GM23248 (cell line): ENCODE measurements around the gene CACNA1I. TPM values are rescaled to one million over a fixed set of nuclear protein-coding genes. Genes with fewer than 3 reads are reported as not detected.
"Not testable (repeated sequence)": the region's sequence is repeated elsewhere in the genome, so short reads cannot be mapped to it uniquely, and the experiment has no call there.

ENCODE experiments used
- DNase-seq: peaks from one replicate; pipeline ENCODE4 v3.0.0-alpha.2; 2015
- H2AFZ ChIP-seq: fragments of 200-600 bp; sonication (generic); 2 replicates; pipeline ENCODE4 v1.6.1; 2016; ENCODE audit warnings: antibody characterized with exemption
- H3F3A ChIP-seq: fragments of 200-600 bp; sonication (generic); 2 replicates; pipeline ENCODE4 v1.6.1; 2016; ENCODE audit warnings: mild to moderate bottlenecking, antibody characterized with exemption, mixed run types; ENCODE audit not compliant: insufficient read depth
- H3K27ac ChIP-seq: fragments of 200-600 bp; sonication (generic); 2 replicates; pipeline ENCODE4 v1.5.1; 2016; ENCODE audit warnings: mild to moderate bottlenecking
- H3K27me3 ChIP-seq: fragments of 200-600 bp; sonication (generic); replicated peaks from 2 replicates; pipeline ENCODE4 v1.6.1; 2016; ENCODE audit warnings: mild to moderate bottlenecking; ENCODE audit not compliant: insufficient read depth
- H3K36me3 ChIP-seq: fragments of 200-600 bp; sonication (generic); 2 replicates; pipeline ENCODE4 v1.6.1; 2016; ENCODE audit warnings: low read depth, mild to moderate bottlenecking
- H3K4me1 ChIP-seq: fragments of 200-600 bp; sonication (generic); 2 replicates; pipeline ENCODE4 v1.6.1; 2016; ENCODE audit warnings: mild to moderate bottlenecking; ENCODE audit not compliant: insufficient read depth
- H3K4me2 ChIP-seq: fragments of 200-600 bp; sonication (generic); one replicate; pipeline ENCODE4 v1.6.1; 2016; ENCODE audit warnings: mild to moderate bottlenecking; ENCODE audit not compliant: unreplicated experiment
- H3K4me3 ChIP-seq: fragments of 200-600 bp; sonication (generic); 2 replicates; pipeline ENCODE4 v1.5.1; 2016; ENCODE audit warnings: mild to moderate bottlenecking
- H3K79me2 ChIP-seq: fragments of 200-600 bp; sonication (generic); 2 replicates; pipeline ENCODE4 v1.6.1; 2016; ENCODE audit warnings: mild to moderate bottlenecking; ENCODE audit not compliant: insufficient read depth
- H3K9ac ChIP-seq: fragments of 200-600 bp; sonication (generic); 2 replicates; pipeline ENCODE4 v1.6.1; 2016; ENCODE audit warnings: mild to moderate bottlenecking
- H3K9me2 ChIP-seq: fragments of 200-600 bp; sonication (generic); 2 replicates; pipeline ENCODE4 v1.6.1; 2016; ENCODE audit warnings: mixed run types, mild to moderate bottlenecking, moderate library complexity; ENCODE audit not compliant: insufficient read depth
- H3K9me3 ChIP-seq: fragments of 200-600 bp; sonication (generic); one replicate; pipeline ENCODE4 v1.6.1; 2017; ENCODE audit warnings: low read depth
- H4K20me1 ChIP-seq: fragments of 200-600 bp; sonication (generic); 2 replicates; pipeline ENCODE4 v1.6.0; 2016; ENCODE audit not compliant: insufficient read depth
- EZH2 ChIP-seq: fragments of 200-600 bp; sonication (generic); IDR thresholded peaks from 2 replicates; pipeline ENCODE4 v1.6.1; 2018; ENCODE audit warnings: antibody characterized with exemption, mild to moderate bottlenecking; ENCODE audit not compliant: insufficient read depth, poor library complexity, severe bottlenecking
- EZH2phosphoT487 ChIP-seq: fragments of 200-600 bp; sonication (generic); IDR thresholded peaks from 2 replicates; pipeline ENCODE4 v1.6.1; 2018; ENCODE audit warnings: antibody characterized with exemption, moderate library complexity, mild to moderate bottlenecking, low read depth; ENCODE audit not compliant: insufficient read depth
- WGBS, 2 experiments: methylation state at CpG; one replicate each; pipeline ENCODE4 v1.1.6; 2015 to 2017; ENCODE audit warnings: low lambda C conversion rate in 2 of 2, low coverage in 1 of 2; ENCODE audit errors: missing lambda C conversion rate in 2 of 2; 5-methylcytosine and 5-hydroxymethylcytosine counted together
- in situ Hi-C: fragments of 300-500 bp; cut with MboI; formaldehyde crosslinking; loops from 2 replicates; pipeline ENCODE4 v1.15.0; 2020
- polyA plus RNA-seq: library from polyadenylated mRNA; unstranded; fragments of >200 nt; fragmentation: Nextera tagmentation; extraction: Ambion mirVana; gene quantifications from 2 replicates; pipeline ENCODE4 v1.2.1, GENCODE V29; 2016
- total RNA-seq: library from RNA; depleted of rRNA; stranded (reverse); fragments of >200 nt; shearing (Covaris generic); gene quantifications from 2 replicates; pipeline ENCODE4 v1.2.3, GENCODE V29; 2014

The CACNA1I gene
- total and polyA plus RNA-seq, 2 experiments from 2014 or later = not detected

- in situ Hi-C loops = no loop called here
- no peaks in the 10 kb centered on the region for H3F3A ChIP-seq
- H3K27ac ChIP-seq = no peak overlapping the region
- H3K9ac ChIP-seq = no peak overlapping the region
- TF ChIP-seq EZH2phosphoT487 (no peak), EZH2 (no peak)
- 57 to 59% methylated on average over 5 of the region's 5 CpGs for WGBS, 2 experiments
- no peak overlapping the region for H3K4me3 ChIP-seq
- H2AFZ ChIP-seq = no peak overlapping the region
- H3K27me3 ChIP-seq = peaks cover 20% of the 10 kb centered on the region; the same call in 1 of the 2 replicates
- no peaks in the 10 kb centered on the region for H3K36me3 ChIP-seq
- H3K9me3 ChIP-seq = no peaks in the 10 kb centered on the region
- H3K79me2 ChIP-seq = no peaks in the 10 kb centered on the region
- no peak for DNase-seq
- no peaks in the 10 kb centered on the region for H3K4me1 ChIP-seq
- no peaks in the 10 kb centered on the region for H3K9me2 ChIP-seq
- no peak overlapping the region for H3K4me2 ChIP-seq
- no peaks in the 10 kb centered on the region for H4K20me1 ChIP-seq
Observed at GRCh38 chr22:39731481-39731880, 160.9 kb downstream of the CACNA1I start.

DNA sequence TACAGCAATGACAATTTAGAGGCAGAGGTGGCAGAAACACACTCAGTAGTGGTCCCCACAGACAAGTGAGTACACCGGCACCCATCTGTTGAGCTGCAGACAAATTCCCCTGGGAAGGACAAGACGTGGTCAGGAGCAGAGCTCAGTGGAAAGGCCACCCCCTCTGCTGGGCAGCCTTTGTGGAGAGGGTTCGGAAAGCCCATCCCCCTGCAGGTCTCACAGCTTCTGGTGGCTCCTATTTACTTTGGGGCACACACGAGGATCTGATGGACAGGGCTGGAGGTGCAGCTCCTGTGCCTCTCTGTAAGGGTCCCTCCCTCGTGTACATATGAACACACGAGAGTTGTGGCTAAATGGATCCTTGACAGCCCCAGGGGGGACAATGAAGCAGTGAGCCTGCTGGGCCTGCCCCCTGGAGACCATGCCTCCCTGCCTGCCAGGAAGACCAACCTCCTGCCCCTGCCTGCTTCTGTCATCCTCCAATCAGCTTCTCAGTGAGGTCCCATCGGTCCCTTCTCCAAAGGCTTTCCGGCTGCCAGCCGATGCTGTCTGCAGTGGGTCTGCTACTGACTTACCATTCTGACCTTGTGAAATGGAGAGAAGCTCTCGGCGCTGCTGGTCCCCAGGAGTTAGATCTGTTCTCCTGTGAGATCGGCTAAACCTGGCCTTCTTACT lies 161.5 kb downstream of the CACNA1I start:
- Histone ChIP-seq H2AFZ (no peak overlapping the region), H3K79me2 (no peaks in the 10 kb centered on the region), H3K9me2 (no peaks in the 10 kb centered on the region), H3K4me2 (no peak overlapping the region), H3K9me3 (no peaks in the 10 kb centered on the region), H4K20me1 (no peaks in the 10 kb centered on the region), H3K27ac (no peak overlapping the region), H3K36me3 (no peaks in the 10 kb centered on the region), H3F3A (no peaks in the 10 kb centered on the region), H3K4me1 (no peaks in the 10 kb centered on the region), H3K27me3 (peaks cover 24% of the 10 kb centered on the region; the same call in 1 of the 2 replicates), H3K9ac (no peak overlapping the region), H3K4me3 (no peak overlapping the region)
- TF ChIP-seq EZH2phosphoT487 = no peak
- TF ChIP-seq EZH2 = no peak
- in situ Hi-C loops = no loop called here
- WGBS, 2 experiments = 40 to 50% methylated on average over 9 to 12 of the region's 12 CpGs
- DNase-seq = no peak

GRCh38 chr22:39732625-39733024 lies 162.1 kb downstream of the CACNA1I start:
- Histone ChIP-seq H3K4me2 (no peak overlapping the region), H4K20me1 (no peaks in the 10 kb centered on the region), H3K9me3 (no peaks in the 10 kb centered on the region), H2AFZ (no peak overlapping the region), H3K4me1 (no peaks in the 10 kb centered on the region), H3K9me2 (no peaks in the 10 kb centered on the region), H3K27ac (no peak overlapping the region), H3K4me3 (no peak overlapping the region), H3K79me2 (no peaks in the 10 kb centered on the region), H3K9ac (no peak overlapping the region), H3F3A (no peaks in the 10 kb centered on the region), H3K27me3 (peaks cover 25% of the 10 kb centered on the region; the same call in 1 of the 2 replicates), H3K36me3 (no peaks in the 10 kb centered on the region)
- in situ Hi-C loops = no loop called here
- TF ChIP-seq EZH2phosphoT487 = no peak
- no peak for TF ChIP-seq EZH2
- 21 to 24% methylated on average over 8 of the region's 8 CpGs for WGBS, 2 experiments
- DNase-seq = no peak

DNA sequence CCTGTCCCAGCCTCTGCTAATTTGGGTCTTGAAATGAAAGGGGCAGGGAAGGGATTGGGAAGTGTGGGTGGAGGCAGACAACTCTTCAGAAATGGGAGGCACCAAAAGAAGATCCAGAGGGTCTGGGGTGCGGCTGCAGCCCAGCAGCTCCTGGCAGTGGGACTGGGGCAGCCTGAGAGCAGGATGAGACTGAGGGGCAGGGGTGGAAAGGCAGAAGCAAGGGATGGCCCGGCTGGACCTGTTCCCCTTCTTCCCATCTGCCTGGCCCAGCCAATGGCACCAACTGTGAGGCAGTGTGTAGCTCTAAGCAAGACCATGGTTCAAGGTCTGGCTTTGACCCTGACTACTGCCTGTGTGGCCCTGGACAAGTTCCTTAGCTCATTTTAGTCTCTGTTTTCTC lies 162.6 kb downstream of the CACNA1I start:
- in situ Hi-C loops = no loop called here
- WGBS, 2 experiments = 25 to 28% methylated on average over 2 of the region's 2 CpGs
- H3F3A ChIP-seq = no peaks in the 10 kb centered on the region
- no peaks in the 10 kb centered on the region for H3K79me2 ChIP-seq
- no peaks in the 10 kb centered on the region for H3K4me1 ChIP-seq
- H3K4me3 ChIP-seq = no peak overlapping the region
- H3K36me3 ChIP-seq = no peaks in the 10 kb centered on the region
- H4K20me1 ChIP-seq = no peaks in the 10 kb centered on the region
- H3K27ac ChIP-seq = no peak overlapping the region
- no peaks in the 10 kb centered on the region for H3K9me2 ChIP-seq
- peaks cover 31% of the 10 kb centered on the region for H3K27me3 ChIP-seq
- H3K9me3 ChIP-seq = no peaks in the 10 kb centered on the region
- no peak for TF ChIP-seq EZH2phosphoT487
- no peak for TF ChIP-seq EZH2
- H3K4me2 ChIP-seq = no peak overlapping the region
- H3K9ac ChIP-seq = no peak overlapping the region
- DNase-seq = no peak
- H2AFZ ChIP-seq = no peak overlapping the region

DNA sequence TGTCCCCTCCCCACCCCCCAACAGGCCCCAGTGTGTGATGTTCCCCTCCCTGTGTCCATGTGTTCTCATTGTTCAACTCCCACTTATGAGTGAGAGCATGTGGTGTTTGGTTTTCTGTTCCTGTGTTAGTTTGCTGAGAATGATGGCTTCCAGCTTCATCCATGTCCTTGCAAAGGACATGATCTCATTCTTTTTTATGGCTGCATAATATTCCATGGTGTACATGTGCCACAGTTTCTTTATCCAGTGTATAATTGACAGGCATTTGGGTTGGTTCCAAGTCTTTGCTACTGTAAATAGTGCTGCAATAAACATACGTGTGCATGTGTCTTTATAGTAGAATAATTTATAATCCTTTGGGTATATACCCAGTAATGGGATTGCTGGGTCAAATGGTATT lies 163.5 kb downstream of the CACNA1I start:
- H3K4me1 ChIP-seq, H3K27ac ChIP-seq, H3K4me3 ChIP-seq, H3K36me3 ChIP-seq, H3F3A ChIP-seq, H3K9me3 ChIP-seq, H3K4me2 ChIP-seq, DNase-seq, H4K20me1 ChIP-seq, in situ Hi-C loops, H3K9me2 ChIP-seq, H3K9ac ChIP-seq, H3K79me2 ChIP-seq, H2AFZ ChIP-seq: not testable (repeated sequence)
- peaks cover 35% of the 10 kb centered on the region for H3K27me3 ChIP-seq
- 29 to 36% methylated on average over 1 of the region's 1 CpG for WGBS, 2 experiments
